GM19035 (cell line): ENCODE data around the gene CDH13.

Experiments used
- ATAC-seq: cut with Tn5 transposase; IDR thresholded peaks from one replicate; pipeline ENCODE4 v1.9.1; 2021; ENCODE audit not compliant: unreplicated experiment

CDH13 gene

GRCh38 chr16:83138976-83139690 is 512.4 kb downstream of the CDH13 start:
- no peak for ATAC-seq

GRCh38 chr16:83143788-83144187 is 517.0 kb downstream of the CDH13 start:
- no peak for ATAC-seq

- ATAC-seq = no peak
Observed at GRCh38 chr16:83145297-83145696, 518.5 kb downstream of the CDH13 start.

GRCh38 chr16:83147244-83147643 is 520.5 kb downstream of the CDH13 start:
- no peak for ATAC-seq

- no peak for ATAC-seq
Observed at GRCh38 chr16:83158320-83158957, 531.7 kb downstream of the CDH13 start.

GRCh38 chr16:83159049-83159448 is 532.3 kb downstream of the CDH13 start:
- no peak for ATAC-seq

- ATAC-seq = no peak
Observed at GRCh38 chr16:83160287-83161020, 533.7 kb downstream of the CDH13 start.

- ATAC-seq = no peak
Observed at GRCh38 chr16:83162791-83163190, 536.0 kb downstream of the CDH13 start.

GRCh38 chr16:83164816-83165215 is 538.0 kb downstream of the CDH13 start:
- ATAC-seq = no peak

GRCh38 chr16:83171396-83171795 is 544.6 kb downstream of the CDH13 start:
- ATAC-seq = no peak

GRCh38 chr16:83174671-83175070 is 547.9 kb downstream of the CDH13 start:
- ATAC-seq = no peak

GRCh38 chr16:83176802-83177201 is 550.0 kb downstream of the CDH13 start:
- no peak for ATAC-seq

GRCh38 chr16:83185902-83186301 is 559.1 kb downstream of the CDH13 start:
- no peak for ATAC-seq

GRCh38 chr16:83187405-83187804 is 560.6 kb downstream of the CDH13 start:
- ATAC-seq = no peak

- ATAC-seq = no peak
Observed at GRCh38 chr16:83196796-83197195, 570.0 kb downstream of the CDH13 start.

GRCh38 chr16:83197450-83197849 is 570.7 kb downstream of the CDH13 start:
- no peak for ATAC-seq

GRCh38 chr16:83198977-83199376 is 572.2 kb downstream of the CDH13 start:
- no peak for ATAC-seq

GRCh38 chr16:83200005-83200779 is 573.4 kb downstream of the CDH13 start:
- ATAC-seq = no peak

- no peak for ATAC-seq
Observed at GRCh38 chr16:83201748-83202147, 575.0 kb downstream of the CDH13 start.

GRCh38 chr16:83205896-83206295 is 579.1 kb downstream of the CDH13 start:
- no peak for ATAC-seq

- ATAC-seq = no peak
Observed at GRCh38 chr16:83206426-83206825, 579.7 kb downstream of the CDH13 start.
